HG03139 (cell line): Measurements from ENCODE around the gene STX8.
"Not testable (repeated sequence)": the region's sequence is repeated elsewhere in the genome, so short reads cannot be mapped to it uniquely, and the experiment has no call there.

Experiments used
- ATAC-seq: cut with Tn5 transposase; IDR thresholded peaks from one replicate; pipeline ENCODE4 v1.9.1; 2021; ENCODE audit not compliant: unreplicated experiment

Gene STX8

GRCh38 chr17:9512323-9513168 is 63.1 kb downstream of the STX8 start:
- no peak for ATAC-seq

- ATAC-seq, result no peak
These were observed 66.3 kb downstream of the STX8 start for GRCh38 chr17:9509236-9509816.

GRCh38 chr17:9499041-9499440 is 76.6 kb downstream of the STX8 start:
- no peak for ATAC-seq

GRCh38 chr17:9498490-9498889 is 77.1 kb downstream of the STX8 start:
- ATAC-seq, result no peak

GRCh38 chr17:9488556-9488955 is 87.1 kb downstream of the STX8 start:
- no peak for ATAC-seq

- ATAC-seq, result no peak
These were observed 88.2 kb downstream of the STX8 start for GRCh38 chr17:9487406-9487805.

- no peak for ATAC-seq
These were observed 90.8 kb downstream of the STX8 start for GRCh38 chr17:9484789-9485188.

- ATAC-seq, result no peak
These were observed 95.7 kb downstream of the STX8 start for GRCh38 chr17:9479964-9480363.

- no peak for ATAC-seq
These were observed 96.7 kb downstream of the STX8 start for GRCh38 chr17:9478889-9479288.

- no peak for ATAC-seq
These were observed 100.4 kb downstream of the STX8 start for GRCh38 chr17:9475101-9475658.

GRCh38 chr17:9473711-9474110 is 101.9 kb downstream of the STX8 start:
- ATAC-seq, result no peak

GRCh38 chr17:9472541-9472940 is 103.1 kb downstream of the STX8 start:
- ATAC-seq, result no peak

GRCh38 chr17:9472094-9472493 is 103.5 kb downstream of the STX8 start:
- no peak for ATAC-seq

GRCh38 chr17:9470171-9470570 is 105.4 kb downstream of the STX8 start:
- ATAC-seq, result no peak

- no peak for ATAC-seq
These were observed 106.7 kb downstream of the STX8 start for GRCh38 chr17:9468937-9469336.

GRCh38 chr17:9468532-9468931 is 107.1 kb downstream of the STX8 start:
- ATAC-seq, result no peak

GRCh38 chr17:9467518-9467917 is 108.1 kb downstream of the STX8 start:
- no peak for ATAC-seq

- ATAC-seq, result no peak
These were observed 110.3 kb downstream of the STX8 start for GRCh38 chr17:9465210-9465921.

GRCh38 chr17:9457005-9457404 is 118.6 kb downstream of the STX8 start:
- no peak for ATAC-seq

GRCh38 chr17:9456330-9456729 is 119.3 kb downstream of the STX8 start:
- no peak for ATAC-seq

- ATAC-seq, result no peak
These were observed 123.7 kb downstream of the STX8 start for GRCh38 chr17:9451934-9452333.

- ATAC-seq, result not testable (repeated sequence)
These were observed 128.3 kb downstream of the STX8 start for GRCh38 chr17:9447298-9447697.
